ENCODE data around the gene PLLP. TPM values are rescaled to one million over a fixed set of nuclear protein-coding genes. Genes with fewer than 3 reads are reported as not detected.

PLLP gene
- total RNA-seq, 1 donor from 2014 or later: 0.86 TPM

DNA sequence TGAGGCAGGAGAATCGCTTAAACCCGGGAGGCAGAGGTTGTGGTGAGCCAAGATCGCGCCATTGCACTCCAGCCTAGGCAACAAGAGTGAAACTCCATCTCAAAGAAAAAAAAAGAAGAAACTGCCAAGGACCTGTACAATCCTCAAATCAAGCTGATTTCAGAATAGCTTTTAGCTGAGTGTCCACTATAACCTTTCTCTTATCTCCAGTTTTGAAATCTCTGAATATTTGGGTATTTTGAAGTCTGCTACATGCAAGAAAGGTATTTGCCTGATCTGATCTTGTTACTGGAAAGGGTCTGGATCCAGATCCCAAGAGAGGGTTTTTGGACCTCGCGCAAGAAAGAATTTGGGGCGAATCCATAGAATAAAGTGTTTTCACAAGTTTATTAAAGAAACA is 58.5 kb downstream of the PLLP start:
- no peak overlapping the region for H3K27ac Mint-ChIP-seq

DNA sequence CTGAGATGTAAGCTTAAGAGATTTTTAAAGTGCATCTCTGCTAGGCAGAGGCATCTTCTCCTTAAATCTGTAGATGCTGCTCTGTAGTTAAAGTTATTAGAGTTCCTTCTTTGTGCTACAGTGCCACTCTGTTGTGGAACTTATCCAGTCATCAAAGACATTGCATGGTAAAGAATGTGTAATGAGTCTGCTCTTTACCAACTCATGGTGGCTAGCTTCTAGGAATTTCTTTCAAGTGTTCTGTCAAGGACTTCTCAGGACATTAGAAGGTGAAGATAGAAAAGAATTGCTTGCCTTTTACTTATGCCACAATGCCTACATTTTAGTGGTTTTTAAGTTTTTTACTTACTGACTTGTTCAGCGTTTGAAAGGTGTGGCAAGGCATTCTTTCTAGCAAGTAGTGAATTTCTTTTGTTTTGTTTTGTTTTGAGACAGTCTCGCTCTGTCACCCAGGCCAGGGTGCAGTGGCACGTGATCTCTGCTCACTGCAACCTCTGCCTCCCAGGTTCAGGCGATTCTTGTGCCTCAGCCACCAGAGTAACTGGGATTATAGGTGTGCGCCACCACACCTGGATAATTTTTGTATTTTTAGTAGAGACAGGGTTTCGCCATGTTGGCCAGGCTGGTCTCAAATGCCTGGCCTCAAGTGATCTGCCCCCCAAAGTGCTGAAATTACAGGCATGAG is 59.7 kb downstream of the PLLP start:
- peaks cover 43% of the 10 kb centered on the region for H3K36me3 Mint-ChIP-seq
- H3K27ac Mint-ChIP-seq: no peak overlapping the region
- Histone ChIP-seq H3K4me1 (no peaks in the 10 kb centered on the region), H3K27me3 (no peaks in the 10 kb centered on the region), H3K36me3 (peaks cover 14% of the 10 kb centered on the region), H2AFZ (replicated peaks) (no peak overlapping the region), H3F3A (ENCODE audit: low read depth) (no peaks in the 10 kb centered on the region), H4K20me1 (ENCODE audit: low read depth) (no peaks in the 10 kb centered on the region), H3K79me2 (ENCODE audit: low read depth) (no peaks in the 10 kb centered on the region), H3K9ac (no peak overlapping the region), H3K27ac (no peak overlapping the region), H3K9me3 (ENCODE audit: low read depth) (no peaks in the 10 kb centered on the region), H3K4me3 (no peak overlapping the region), H3K4me2 (no peak overlapping the region)
- DNase-seq (ENCODE audit: low spot score): no peak
- H3K9me3 Mint-ChIP-seq: peaks cover 4% of the 10 kb centered on the region
- no peaks in the 10 kb centered on the region for H3K4me1 Mint-ChIP-seq
- H3K27me3 Mint-ChIP-seq (ENCODE audit: insufficient read depth, low read depth): no peaks in the 10 kb centered on the region
- H3K4me3 Mint-ChIP-seq: no peak overlapping the region
- TF ChIP-seq EZH2 (IDR thresholded peaks at IDR 0.05) (no peak), EZH2phosphoT487 (IDR thresholded peaks at IDR 0.05) (no peak)
- TF ChIP-seq, protein P1, sequence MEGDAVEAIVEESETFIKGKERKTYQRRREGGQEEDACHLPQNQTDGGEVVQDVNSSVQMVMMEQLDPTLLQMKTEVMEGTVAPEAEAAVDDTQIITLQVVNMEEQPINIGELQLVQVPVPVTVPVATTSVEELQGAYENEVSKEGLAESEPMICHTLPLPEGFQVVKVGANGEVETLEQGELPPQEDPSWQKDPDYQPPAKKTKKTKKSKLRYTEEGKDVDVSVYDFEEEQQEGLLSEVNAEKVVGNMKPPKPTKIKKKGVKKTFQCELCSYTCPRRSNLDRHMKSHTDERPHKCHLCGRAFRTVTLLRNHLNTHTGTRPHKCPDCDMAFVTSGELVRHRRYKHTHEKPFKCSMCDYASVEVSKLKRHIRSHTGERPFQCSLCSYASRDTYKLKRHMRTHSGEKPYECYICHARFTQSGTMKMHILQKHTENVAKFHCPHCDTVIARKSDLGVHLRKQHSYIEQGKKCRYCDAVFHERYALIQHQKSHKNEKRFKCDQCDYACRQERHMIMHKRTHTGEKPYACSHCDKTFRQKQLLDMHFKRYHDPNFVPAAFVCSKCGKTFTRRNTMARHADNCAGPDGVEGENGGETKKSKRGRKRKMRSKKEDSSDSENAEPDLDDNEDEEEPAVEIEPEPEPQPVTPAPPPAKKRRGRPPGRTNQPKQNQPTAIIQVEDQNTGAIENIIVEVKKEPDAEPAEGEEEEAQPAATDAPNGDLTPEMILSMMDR (IDR thresholded peaks at IDR 0.05): no peak

More for the DNA sequence above, 58.5 kb downstream of the PLLP start:
- H3K27me3 Mint-ChIP-seq (ENCODE audit: insufficient read depth, low read depth): no peaks in the 10 kb centered on the region
- DNase-seq (ENCODE audit: low spot score): no peak
- no peak overlapping the region for H3K4me2 ChIP-seq
- no peak overlapping the region for H2AFZ ChIP-seq (replicated peaks)
- TF ChIP-seq EZH2phosphoT487 (IDR thresholded peaks at IDR 0.05): no peak
- TF ChIP-seq EZH2 (IDR thresholded peaks at IDR 0.05): no peak
- H4K20me1 ChIP-seq (ENCODE audit: low read depth): no peaks in the 10 kb centered on the region
- no peaks in the 10 kb centered on the region for H3K4me1 ChIP-seq
- no peak overlapping the region for H3K4me3 ChIP-seq
- H3F3A ChIP-seq (ENCODE audit: low read depth): no peaks in the 10 kb centered on the region
- H3K4me3 Mint-ChIP-seq: no peak overlapping the region
- H3K36me3 Mint-ChIP-seq: peaks cover 36% of the 10 kb centered on the region
- no peaks in the 10 kb centered on the region for H3K4me1 Mint-ChIP-seq
- no peaks in the 10 kb centered on the region for H3K79me2 ChIP-seq (ENCODE audit: low read depth)
- no peaks in the 10 kb centered on the region for H3K9me3 Mint-ChIP-seq
- H3K36me3 ChIP-seq: peaks cover 17% of the 10 kb centered on the region
- no peak overlapping the region for H3K27ac ChIP-seq
- no peaks in the 10 kb centered on the region for H3K9me3 ChIP-seq (ENCODE audit: low read depth)
- H3K9ac ChIP-seq: no peak overlapping the region
- no peaks in the 10 kb centered on the region for H3K27me3 ChIP-seq

DNA sequence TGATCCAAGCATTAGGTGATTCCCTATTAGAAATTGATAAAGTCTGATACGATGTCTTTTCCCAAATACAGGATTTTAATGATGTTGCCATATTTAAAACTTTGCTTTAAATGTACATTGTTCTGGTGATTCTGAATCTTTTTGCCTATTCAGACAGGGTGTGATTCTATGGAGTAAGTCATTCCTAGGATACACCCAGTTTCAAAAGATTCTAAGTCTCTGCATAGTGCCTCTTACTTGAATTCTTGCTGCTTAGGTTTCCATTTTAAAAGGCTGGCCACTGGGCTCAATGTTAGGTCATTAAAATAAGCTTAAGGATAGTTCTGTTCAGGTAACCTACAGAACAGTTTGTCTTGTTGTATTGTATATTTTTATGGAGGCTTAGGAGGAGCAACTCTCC is 61.4 kb downstream of the PLLP start:
- Mint-ChIP-seq H3K9me3 (peaks cover 18% of the 10 kb centered on the region), H3K4me1 (no peaks in the 10 kb centered on the region), H3K27me3 (ENCODE audit: insufficient read depth, low read depth) (no peaks in the 10 kb centered on the region), H3K36me3 (peaks cover 57% of the 10 kb centered on the region), H3K4me3 (no peak overlapping the region), H3K27ac (no peak overlapping the region)
- TF ChIP-seq EZH2phosphoT487 (IDR thresholded peaks at IDR 0.05) (no peak), EZH2 (IDR thresholded peaks at IDR 0.05) (no peak)
- TF ChIP-seq, protein P1 (IDR thresholded peaks at IDR 0.05): no peak
- Histone ChIP-seq H3K36me3 (peaks cover 18% of the 10 kb centered on the region), H3K9me3 (ENCODE audit: low read depth) (no peaks in the 10 kb centered on the region), H3K27me3 (no peaks in the 10 kb centered on the region), H3K79me2 (ENCODE audit: low read depth) (no peaks in the 10 kb centered on the region), H2AFZ (replicated peaks) (no peak overlapping the region), H3K4me3 (no peak overlapping the region), H4K20me1 (ENCODE audit: low read depth) (no peaks in the 10 kb centered on the region), H3K4me2 (no peak overlapping the region), H3K4me1 (no peaks in the 10 kb centered on the region), H3K9ac (no peak overlapping the region), H3K27ac (no peak overlapping the region), H3F3A (ENCODE audit: low read depth) (no peaks in the 10 kb centered on the region)
- no peak for DNase-seq (ENCODE audit: low spot score)

DNA sequence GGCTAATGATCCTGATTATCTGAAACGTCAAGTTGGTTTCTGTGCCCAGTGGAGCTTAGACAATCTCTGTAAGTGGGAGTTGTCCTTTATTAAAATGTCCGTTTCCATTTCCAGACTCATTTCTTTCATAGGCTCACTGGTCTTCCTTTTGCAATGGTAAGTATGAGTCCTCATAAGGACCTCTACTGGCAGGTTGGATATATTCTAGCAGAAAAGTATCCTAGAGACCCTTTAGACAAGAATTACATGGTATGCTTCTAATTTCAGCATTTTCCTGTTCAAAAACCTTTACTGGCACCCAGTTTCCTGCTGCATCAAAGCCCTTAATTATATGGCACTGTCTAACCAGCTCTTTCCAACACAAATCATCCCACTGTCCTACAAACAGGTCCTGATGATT is 67.5 kb downstream of the PLLP start:
- Histone ChIP-seq H4K20me1 (ENCODE audit: low read depth) (no peaks in the 10 kb centered on the region), H3K4me3 (no peak overlapping the region), H3K36me3 (peaks cover 30% of the 10 kb centered on the region), H3K27me3 (no peaks in the 10 kb centered on the region), H3K9me3 (ENCODE audit: low read depth) (no peaks in the 10 kb centered on the region), H3F3A (ENCODE audit: low read depth) (no peaks in the 10 kb centered on the region), H3K4me1 (no peaks in the 10 kb centered on the region), H3K79me2 (ENCODE audit: low read depth) (no peaks in the 10 kb centered on the region), H2AFZ (replicated peaks) (no peak overlapping the region), H3K9ac (no peak overlapping the region), H3K4me2 (no peak overlapping the region), H3K27ac (no peak overlapping the region)
- TF ChIP-seq, protein P1 (IDR thresholded peaks at IDR 0.05): no peak
- no peak for TF ChIP-seq EZH2 (IDR thresholded peaks at IDR 0.05)
- no peak for TF ChIP-seq EZH2phosphoT487 (IDR thresholded peaks at IDR 0.05)
- peaks cover 75% of the 10 kb centered on the region for H3K36me3 Mint-ChIP-seq
- no peaks in the 10 kb centered on the region for H3K4me1 Mint-ChIP-seq
- DNase-seq (ENCODE audit: low spot score): no peak
- H3K27ac Mint-ChIP-seq: no peak overlapping the region
- no peak overlapping the region for H3K4me3 Mint-ChIP-seq
- H3K9me3 Mint-ChIP-seq: peaks cover 28% of the 10 kb centered on the region
- H3K27me3 Mint-ChIP-seq (ENCODE audit: insufficient read depth, low read depth): no peaks in the 10 kb centered on the region
